GM12891 (cell line): ENCODE results near the gene ABCA13.

Source experiments
- DNase-seq: peaks from one replicate; pipeline ENCODE4 v3.0.0; 2011; ENCODE audit warnings: low spot score; ENCODE audit not compliant: insufficient read length
- FAIRE-seq: peaks from 2 replicates; lab custom pipeline; 2011; peaks lifted over from hg19 to GRCh38; lab: Jason Lieb, UNC
- PAX5 ChIP-seq: IDR thresholded peaks from 2 replicates; pipeline ENCODE4 v1.6.1; 2011; ENCODE audit warnings: low read length, moderate library complexity, mild to moderate bottlenecking; ENCODE audit not compliant: insufficient read depth, severe bottlenecking
- POLR2A ChIP-seq: IDR thresholded peaks from 2 replicates; pipeline ENCODE4 v1.6.1; 2011; ENCODE audit warnings: low read depth, low read length, control low read depth
- POLR2AphosphoS5 ChIP-seq: IDR thresholded peaks from 2 replicates; pipeline ENCODE4 v1.6.1; 2011; ENCODE audit warnings: low read depth, low read length, control low read depth
- POU2F2 ChIP-seq: IDR thresholded peaks from 2 replicates; pipeline ENCODE4 v1.6.1; 2011; ENCODE audit warnings: low read depth, mild to moderate bottlenecking, control low read depth, low read length, moderate library complexity
- SPI1 ChIP-seq: IDR thresholded peaks from 2 replicates; pipeline ENCODE4 v1.6.1; 2011; ENCODE audit warnings: low read depth, low read length, control low read depth
- TAF1 ChIP-seq: IDR thresholded peaks from 2 replicates; pipeline ENCODE4 v1.6.1; 2011; ENCODE audit warnings: low read depth, low read length, control low read depth

ABCA13 gene

DNA sequence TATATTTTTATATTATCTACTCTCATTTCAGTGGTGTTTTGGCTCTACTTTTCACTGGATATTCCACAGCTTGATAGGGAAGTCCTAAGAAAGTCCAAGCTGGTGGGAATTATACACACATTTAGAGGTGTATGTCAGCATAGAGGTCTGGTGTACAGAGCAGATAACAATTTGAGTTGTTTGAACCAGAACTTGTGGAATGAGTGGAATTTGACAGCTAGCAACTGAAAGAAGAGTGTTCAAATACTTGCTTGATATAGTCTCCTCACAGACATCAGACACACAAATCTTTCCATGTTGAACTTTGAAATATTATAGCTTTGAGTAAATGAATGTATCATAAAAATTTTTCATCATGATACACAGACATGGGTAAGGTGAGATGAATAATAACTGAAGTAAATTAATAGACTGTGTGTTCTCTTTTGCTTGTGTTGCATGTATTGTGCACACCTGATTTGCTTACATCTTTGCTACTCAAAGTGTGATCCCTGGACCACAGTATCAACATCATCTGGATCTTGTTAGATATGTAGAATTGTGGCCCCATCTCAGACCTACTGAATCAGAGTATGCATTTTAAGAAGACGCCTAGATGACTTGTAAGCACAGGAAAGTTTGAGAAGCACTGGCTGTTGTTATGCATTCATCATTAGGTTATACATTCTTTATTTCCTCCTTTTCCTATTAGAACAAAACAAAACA is 91.5 kb downstream of the ABCA13 start:
- TF ChIP-seq PAX5 = no peak
- no peak for TF ChIP-seq TAF1
- TF ChIP-seq POLR2A = no peak
- no peak for TF ChIP-seq SPI1
- TF ChIP-seq POU2F2 = no peak
- no peak for TF ChIP-seq POLR2AphosphoS5
- FAIRE-seq (no peak), DNase-seq (no peak)

DNA sequence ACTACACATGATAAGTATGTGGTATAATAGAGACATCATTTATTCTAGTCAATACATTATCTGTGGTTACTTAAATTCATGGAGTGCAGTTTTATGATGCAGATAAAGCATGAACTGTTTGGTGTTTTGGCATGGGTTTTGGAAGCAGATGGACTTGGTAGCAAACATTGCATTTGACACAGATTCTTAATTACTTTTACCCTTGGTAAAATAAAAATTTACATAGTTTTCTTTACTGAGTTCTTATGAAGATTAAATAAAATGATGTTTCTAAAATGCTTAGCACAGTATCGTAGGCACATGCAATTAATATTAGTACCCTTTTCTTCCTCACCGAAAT is 92.0 kb downstream of the ABCA13 start:
- FAIRE-seq = no peak
- TF ChIP-seq TAF1 = no peak
- TF ChIP-seq POU2F2 = no peak
- no peak for TF ChIP-seq PAX5
- TF ChIP-seq POLR2A = no peak
- no peak for TF ChIP-seq POLR2AphosphoS5
- TF ChIP-seq SPI1 = no peak

DNA sequence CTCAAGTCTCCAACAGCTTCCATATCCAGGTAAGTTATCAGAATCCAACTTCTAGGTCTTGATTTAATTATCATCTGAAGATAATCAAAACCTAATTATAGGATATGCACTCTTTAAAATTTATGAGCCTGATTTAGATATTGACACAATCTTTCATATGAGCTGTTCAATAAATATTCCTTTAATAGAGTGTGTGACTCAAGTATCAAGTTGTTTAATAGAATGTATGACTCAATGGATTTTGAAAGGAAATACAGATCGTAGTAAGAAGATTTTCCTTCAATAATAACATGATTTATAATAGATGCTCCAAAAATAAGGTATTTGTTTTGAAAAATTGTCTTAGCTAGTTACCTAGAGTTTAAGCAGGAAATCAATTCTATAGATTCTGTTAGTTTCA is 97.8 kb downstream of the ABCA13 start:
- FAIRE-seq (no peak), DNase-seq (no peak)
- no peak for TF ChIP-seq SPI1
- TF ChIP-seq TAF1 = no peak
- TF ChIP-seq PAX5 = no peak
- no peak for TF ChIP-seq POU2F2
- no peak for TF ChIP-seq POLR2A
- no peak for TF ChIP-seq POLR2AphosphoS5

More for the DNA sequence above, 92.0 kb downstream of the ABCA13 start:
- DNase-seq = no peak

DNA sequence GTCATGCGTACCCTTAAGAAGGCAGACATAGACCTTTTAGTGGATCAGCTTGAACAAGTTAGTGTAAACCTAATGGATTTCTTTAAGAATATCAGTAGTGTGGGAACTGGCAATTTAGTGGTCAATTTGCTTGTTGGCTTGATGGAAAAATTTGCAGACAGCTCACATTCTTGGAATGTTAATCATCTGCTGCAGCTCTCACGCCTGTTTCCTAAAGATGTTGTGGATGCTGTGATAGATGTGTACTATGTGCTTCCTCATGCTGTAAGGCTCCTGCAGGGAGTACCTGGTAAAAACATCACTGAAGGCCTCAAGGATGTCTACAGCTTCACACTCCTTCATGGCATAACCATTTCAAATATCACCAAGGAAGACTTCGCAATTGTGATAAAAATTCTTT is 103.4 kb downstream of the ABCA13 start:
- DNase-seq (no peak), FAIRE-seq (no peak)
- no peak for TF ChIP-seq TAF1
- no peak for TF ChIP-seq POU2F2
- TF ChIP-seq POLR2A = no peak
- TF ChIP-seq POLR2AphosphoS5 = no peak
- no peak for TF ChIP-seq PAX5
- no peak for TF ChIP-seq SPI1

DNA sequence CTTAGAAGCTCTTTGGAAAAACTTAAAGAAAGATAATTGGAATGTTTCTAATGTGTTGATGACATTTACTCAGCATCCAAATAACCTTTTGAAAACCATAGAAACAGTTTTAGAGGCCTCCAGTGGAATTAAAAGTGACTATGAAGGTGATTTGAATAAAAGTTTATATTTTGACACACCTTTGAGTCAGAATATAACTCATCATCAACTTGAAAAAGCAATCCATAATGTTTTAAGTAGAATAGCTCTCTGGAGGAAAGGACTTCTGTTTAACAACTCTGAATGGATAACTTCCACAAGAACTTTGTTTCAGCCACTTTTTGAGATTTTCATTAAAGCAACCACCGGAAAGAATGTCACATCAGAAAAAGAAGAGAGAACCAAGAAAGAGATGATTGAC is 108.2 kb downstream of the ABCA13 start:
- DNase-seq = no peak
- TF ChIP-seq POLR2AphosphoS5 (no peak), POLR2A (no peak), SPI1 (no peak), POU2F2 (no peak), TAF1 (no peak), PAX5 (no peak)
- no peak for FAIRE-seq

DNA sequence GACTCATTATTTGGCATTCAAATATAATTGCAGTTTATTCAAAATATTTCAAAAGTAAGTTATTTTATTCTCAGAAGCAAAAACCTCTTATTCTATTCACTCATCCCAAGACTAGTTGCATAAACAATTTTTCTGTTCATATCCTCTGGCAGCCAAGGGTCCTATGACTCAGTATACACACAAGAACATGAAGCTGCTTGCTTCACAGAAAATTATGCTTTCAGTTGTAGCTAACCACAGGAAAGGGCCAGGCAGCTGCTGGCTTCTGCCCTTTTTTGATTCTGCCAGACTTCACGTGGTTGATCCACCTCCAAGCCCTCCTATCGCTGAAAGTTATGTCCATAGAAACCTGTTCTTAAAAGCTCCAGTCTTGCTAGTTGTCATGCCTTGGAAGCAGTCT is 108.8 kb downstream of the ABCA13 start:
- DNase-seq (no peak), FAIRE-seq (no peak)
- no peak for TF ChIP-seq POLR2AphosphoS5

DNA sequence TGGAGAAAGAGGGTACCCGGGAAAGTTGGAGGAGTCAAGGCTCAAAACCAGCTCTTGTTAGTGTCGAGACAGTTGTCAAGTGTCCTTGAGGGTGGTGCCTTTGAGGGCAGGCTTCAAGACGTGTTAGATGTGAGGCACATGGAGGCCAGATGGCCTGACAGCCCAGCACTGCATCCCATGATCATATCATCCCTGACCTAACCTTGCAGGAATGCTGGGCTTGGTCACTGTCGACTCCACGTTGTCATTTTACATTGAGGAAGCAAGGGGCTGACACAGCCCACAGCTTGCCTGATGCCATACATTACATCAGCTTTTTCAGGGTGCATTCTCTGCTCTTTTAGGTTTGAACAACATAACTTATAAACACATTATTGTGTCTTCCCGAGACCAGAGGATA is 114.1 kb downstream of the ABCA13 start:
- FAIRE-seq (no peak), DNase-seq (no peak)
- no peak for TF ChIP-seq PAX5
- no peak for TF ChIP-seq POLR2AphosphoS5
- TF ChIP-seq TAF1 = no peak
- TF ChIP-seq POLR2A = no peak
- no peak for TF ChIP-seq SPI1
- TF ChIP-seq POU2F2 = no peak

DNA sequence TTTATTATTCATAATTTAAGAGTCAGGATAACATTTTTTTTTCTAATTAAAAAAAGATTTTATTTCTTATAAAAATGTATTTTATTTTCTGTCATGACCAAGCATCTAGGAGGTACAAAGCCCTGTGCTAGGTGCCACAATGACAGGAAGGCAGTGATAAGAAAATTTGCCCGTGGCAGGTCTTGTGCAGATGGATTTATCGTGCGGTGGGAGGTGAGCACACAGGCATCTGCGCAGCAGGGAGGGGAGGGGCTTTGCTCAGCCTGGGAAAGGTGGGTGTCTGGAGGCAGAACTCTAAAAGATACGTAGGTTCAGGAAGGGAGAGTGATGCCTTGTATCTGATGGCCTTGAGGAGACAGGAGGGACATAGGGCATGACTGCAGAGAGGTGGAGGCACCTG is 115.6 kb downstream of the ABCA13 start:
- no peak for DNase-seq
- TF ChIP-seq TAF1 (no peak), SPI1 (no peak), PAX5 (no peak), POLR2A (no peak), POLR2AphosphoS5 (no peak), POU2F2 (no peak)
- no peak for FAIRE-seq

DNA sequence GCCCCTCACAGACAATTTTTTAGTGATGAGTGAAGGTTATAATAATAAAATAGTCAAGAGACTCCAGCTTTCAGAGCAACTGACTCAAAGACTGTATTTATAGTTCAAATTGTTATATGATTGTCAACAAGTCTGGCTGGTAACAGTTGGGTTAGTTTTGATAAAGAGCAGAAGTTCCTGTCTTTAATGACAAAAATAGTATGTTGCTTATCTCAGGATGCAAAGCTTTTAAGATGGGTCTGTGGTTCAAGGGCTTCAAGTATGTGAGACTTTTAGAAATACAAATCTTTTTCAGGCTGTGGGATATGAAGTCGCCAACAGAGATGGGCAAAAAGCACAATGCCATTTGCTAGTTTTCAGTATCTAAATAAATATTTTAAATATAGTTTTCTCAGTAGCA is 118.4 kb downstream of the ABCA13 start:
- FAIRE-seq = no peak
- TF ChIP-seq PAX5 (no peak), POLR2A (no peak), SPI1 (no peak), POLR2AphosphoS5 (no peak), POU2F2 (no peak), TAF1 (no peak)
- DNase-seq = no peak

DNA sequence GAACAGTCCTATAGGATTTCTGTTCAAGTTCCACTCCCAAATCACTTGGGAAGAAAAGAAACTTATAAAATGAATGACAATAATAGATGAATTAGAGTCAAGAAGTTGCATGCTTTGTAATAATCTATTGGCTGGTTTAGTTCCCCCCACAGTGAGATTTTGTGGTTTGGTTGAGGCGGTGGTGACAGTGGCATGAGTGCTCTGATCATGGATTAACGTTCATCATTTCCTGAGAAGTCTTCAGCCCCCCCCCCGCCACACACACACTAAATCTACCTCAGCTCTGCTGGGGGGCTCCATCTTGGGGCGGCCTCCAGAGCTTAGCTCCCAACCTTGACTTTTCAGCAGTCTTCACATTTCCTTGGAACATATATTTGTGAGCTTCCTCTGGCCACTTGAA is 121.7 kb downstream of the ABCA13 start:
- DNase-seq (no peak), FAIRE-seq (no peak)
- no peak for TF ChIP-seq POLR2A
- TF ChIP-seq PAX5 = no peak
- no peak for TF ChIP-seq TAF1
- TF ChIP-seq POLR2AphosphoS5 = no peak
- TF ChIP-seq SPI1 = no peak
- no peak for TF ChIP-seq POU2F2
